GM12878 (cell line): ENCODE measurements around the gene FGD3. TPM values are rescaled to one million over a fixed set of nuclear protein-coding genes. Genes with fewer than 3 reads are reported as not detected.

ENCODE experiments used
- ATAC-seq: fragments of 200-7000 bp; cut with Tn5 transposase; 3 replicates; pipeline ENCODE4 v1.9.1; 2020; ENCODE audit warnings: mild to moderate bottlenecking, moderate library complexity
- BruUV-seq: library from RNA; stranded (reverse); fragments of 400-500 nt; replicated peaks from 2 replicates; lab custom pipeline; 2021; lab: Mats Ljungman, UMichigan
- CTCF ChIA-PET: fragments of 300-600 bp; sonication (Branson Sonifier 250); formaldehyde crosslinking; extraction: SDS; loops from one replicate; lab custom pipeline; 2021; ENCODE audit warnings: inconsistent platforms; lab: Yijun Ruan, JAX
- POLR2A ChIA-PET: fragments of 350-600 bp; formaldehyde crosslinking; extraction: SDS; loops from one replicate; lab custom pipeline; 2021; ENCODE audit warnings: inconsistent platforms; lab: Charles Lee
- RAD21 ChIA-PET: fragments of 300-600 bp; sonication (Branson Sonifier 250); formaldehyde crosslinking; loops from one replicate; lab custom pipeline; 2023; ENCODE audit warnings: antibody characterized with exemption; ENCODE audit not compliant: unreplicated experiment; lab: Charles Lee
- SMC1A ChIA-PET: fragments of 300-600 bp; sonication (Branson Sonifier 250); formaldehyde crosslinking; loops from one replicate; lab custom pipeline; 2023; ENCODE audit not compliant: unreplicated experiment, uncharacterized antibody; lab: Charles Lee
- DNase-seq: peaks from one replicate; pipeline ENCODE4 v3.0.0-alpha.2; 2011; ENCODE audit warnings: low read depth, low spot score
- FAIRE-seq: peaks from 3 replicates; lab custom pipeline; 2011; peaks lifted over from hg19 to GRCh38; lab: Jason Lieb, UNC
- H2AFZ ChIP-seq: 2 replicates; pipeline ENCODE4 v1.6.0; 2011; ENCODE audit warnings: low read depth, low read length, control low read depth; ENCODE audit not compliant: control insufficient read depth
- H3K27ac ChIP-seq: 2 replicates; pipeline ENCODE4 v1.5.1; 2011; ENCODE audit warnings: control low read depth; ENCODE audit not compliant: control insufficient read depth, insufficient read depth
- H3K27me3 ChIP-seq, 2 experiments: replicated peaks in 1 of 2; 2 replicates each; pipeline versions ENCODE4 v1.6.0 to v1.6.1; 2011; ENCODE audit warnings: low read length in 1 of 2; ENCODE audit not compliant: control insufficient read depth in 2 of 2, insufficient read depth in 2 of 2
- H3K36me3 ChIP-seq, 2 experiments: 2 replicates each; pipeline ENCODE4 v1.5.1; 2011; ENCODE audit warnings: low read length in 1 of 2; ENCODE audit not compliant: control insufficient read depth in 2 of 2, insufficient read depth in 2 of 2
- H3K4me1 ChIP-seq: 2 replicates; pipeline ENCODE4 v1.6.1; 2011; ENCODE audit warnings: mild to moderate bottlenecking, low read length, moderate library complexity, mixed read lengths; ENCODE audit not compliant: control insufficient read depth, insufficient read depth
- H3K4me2 ChIP-seq: 2 replicates; pipeline ENCODE4 v1.6.0; 2011; ENCODE audit warnings: control low read depth; ENCODE audit not compliant: control insufficient read depth, insufficient read depth
- H3K4me3 ChIP-seq: fragments of 200-600 bp; sonication (generic); 2 replicates; pipeline ENCODE4 v1.5.1; 2016
- H3K79me2 ChIP-seq: 2 replicates; pipeline ENCODE4 v1.6.0; 2011; ENCODE audit warnings: low read length; ENCODE audit not compliant: control insufficient read depth, insufficient read depth
- H3K9ac ChIP-seq: 2 replicates; pipeline ENCODE4 v1.8.0; 2011; ENCODE audit warnings: low read length, control low read depth, mixed read lengths; ENCODE audit not compliant: control insufficient read depth, insufficient read depth
- H3K9me3 ChIP-seq: replicated peaks from 3 replicates; pipeline ENCODE4 v1.5.1; 2011; ENCODE audit warnings: mild to moderate bottlenecking, low read length; ENCODE audit not compliant: control insufficient read depth, insufficient read depth
- H4K20me1 ChIP-seq: 2 replicates; pipeline ENCODE4 v1.6.0; 2011; ENCODE audit not compliant: control insufficient read depth, insufficient read depth
- CEBPZ ChIP-seq: fragments of 150-350 bp; IDR thresholded peaks from 2 replicates; pipeline ENCODE4 v1.6.1; 2016; ENCODE audit warnings: low read depth, low read length
- GABPA ChIP-seq: IDR thresholded peaks from 2 replicates; pipeline ENCODE4 v1.6.1; 2014; ENCODE audit warnings: antibody characterized with exemption, low read depth, mild to moderate bottlenecking, inconsistent platforms
- KAT2A ChIP-seq: conservative IDR thresholded peaks from 2 replicates; pipeline ENCODE4 v1.6.1; 2011; ENCODE audit warnings: low read depth, low read length; ENCODE audit not compliant: control insufficient read depth
- PAX8 ChIP-seq: fragments of 450-650 bp; IDR thresholded peaks from 2 replicates; pipeline ENCODE4 v1.6.1; 2017; ENCODE audit warnings: mild to moderate bottlenecking, moderate library complexity
- RAD21 ChIP-seq: IDR thresholded peaks from 2 replicates; pipeline ENCODE4 v1.6.1; 2011; ENCODE audit warnings: mild to moderate bottlenecking, low read depth, low read length, moderate library complexity; ENCODE audit not compliant: insufficient read depth
- TCF7 ChIP-seq: IDR thresholded peaks from 2 replicates; pipeline ENCODE4 v1.6.1; 2014; ENCODE audit warnings: antibody characterized with exemption, borderline replicate concordance
- WGBS: methylation state at CpG from one replicate; pipeline ENCODE4 v1.1.6; 2016; ENCODE audit warnings: low lambda C conversion rate; ENCODE audit not compliant: insufficient replicate concordance, insufficient coverage; ENCODE audit errors: missing lambda C conversion rate; 5-methylcytosine and 5-hydroxymethylcytosine counted together
- in situ Hi-C: fragments of 300-500 bp; cut with MboI; formaldehyde crosslinking; loops from 9 replicates; pipeline ENCODE4 v1.14.3; 2018; ENCODE audit warnings: mixed read lengths
- intact Hi-C: fragments of 100-400 bp; cut with micrococcal nuclease; formaldehyde crosslinking; loops from one replicate; pipeline ENCODE4 v1.14.2; 2022; ENCODE audit not compliant: unreplicated experiment
- polyA plus RNA-seq, 11 experiments: library from polyadenylated mRNA; depleted of rRNA in 4 of 11; unstranded in 6 of 11; stranded (reverse) in 5 of 11; fragments of >200 nt; fragmentation: Nextera tagmentation in 4 of 11; fragmentation: Illumina TruSeq in 1 of 11; extraction: Ambion mirVana in 4 of 11; extraction: Trizol in 1 of 11; gene quantifications; 1 replicate in 1 of 11; 2 replicates in 10 of 11; pipeline versions ENCODE4 v1.2.1 to v1.2.3, GENCODE V29; 2011 to 2016; ENCODE audit warnings: inconsistent platforms in 2 of 11, missing spikeins in 2 of 11, low read depth in 1 of 11
- total RNA-seq, 4 experiments: library from RNA; depleted of rRNA in 3 of 4; stranded (reverse); fragments of >200 nt in 3 of 4; fragmentation: Illumina TruSeq in 1 of 4; extraction: Trizol in 1 of 4; gene quantifications; 2 replicates each; pipeline versions ENCODE4 v1.2.1 to v1.2.3, GENCODE V29; 2013 to 2021
- TF ChIP-seq, protein P1 (sequence below), 3 experiments: IDR thresholded peaks in 2 of 3; conservative IDR thresholded peaks in 1 of 3; 2 replicates each; pipeline ENCODE4 v1.5.1; 2011; ENCODE audit warnings: low read depth in 3 of 3, low read length in 3 of 3, mild to moderate bottlenecking in 3 of 3, control low read depth in 2 of 3, moderate library complexity in 2 of 3, inconsistent platforms in 1 of 3, mixed read lengths in 1 of 3; ENCODE audit not compliant: control insufficient read depth in 2 of 3, insufficient read depth in 1 of 3; ENCODE audit errors: extremely low read depth in 1 of 3

FGD3 gene
- total and polyA plus RNA-seq, 10 of the 15 experiments (the other 5 are each of a cell fraction or from before 2014, with no cell fraction given), result 0.26 to 18.1 (median 12.4) TPM

DNA sequence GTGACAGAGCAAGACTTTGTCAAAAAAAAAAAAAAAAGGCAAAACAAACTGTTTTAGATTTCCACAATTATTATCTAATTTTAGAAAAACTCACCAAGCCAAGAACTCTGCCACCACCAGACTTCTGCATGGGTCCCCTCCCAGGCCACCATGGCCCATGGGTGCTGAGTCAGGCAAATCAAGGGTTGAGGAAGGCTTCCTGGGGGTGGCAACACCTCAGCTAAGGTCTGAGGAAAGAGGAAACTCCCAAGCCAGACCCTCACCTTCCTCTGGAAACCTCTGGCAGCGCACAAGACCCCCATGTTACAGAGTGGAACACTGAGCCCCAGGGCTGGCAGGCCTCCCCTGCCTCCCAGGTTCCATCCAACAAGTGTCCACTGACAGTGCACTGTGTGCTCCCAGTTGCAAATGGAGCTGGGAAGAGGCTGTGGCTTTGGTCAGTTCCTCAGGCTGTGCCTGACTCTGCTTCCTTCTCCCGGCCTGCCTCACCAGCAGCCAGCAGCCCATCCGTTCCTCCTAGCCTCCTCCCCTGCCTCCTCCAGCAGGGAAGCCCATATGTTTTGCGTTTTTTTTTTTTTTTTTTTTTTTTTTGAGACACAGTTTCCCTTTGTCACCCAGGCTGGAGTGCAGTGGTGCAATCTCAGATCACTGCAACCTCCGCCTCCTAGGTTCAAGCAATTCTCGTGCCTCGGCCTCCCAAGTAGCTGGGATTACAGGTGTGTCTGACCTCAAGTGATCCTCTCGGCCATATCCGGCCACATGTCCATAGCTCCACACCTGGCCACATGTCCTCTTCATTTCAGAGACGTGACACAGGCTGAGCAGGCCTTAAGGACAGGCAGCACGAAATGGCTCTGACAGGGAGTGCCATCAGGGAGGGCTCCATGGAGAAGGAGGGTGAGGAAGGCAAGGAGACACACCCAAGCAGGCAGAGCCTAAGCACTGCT is 107.7 kb downstream of the FGD3 start (continued):
- TF ChIP-seq CEBPZ (no peak), RAD21 (no peak)

- Histone ChIP-seq H3K9ac (no peak overlapping the region), H3K4me1 (peaks cover 35% of the 10 kb centered on the region), H3K9me3 (no peaks in the 10 kb centered on the region), H4K20me1 (no peaks in the 10 kb centered on the region), H2AFZ (no peak overlapping the region), H3K27me3 (no peaks in the 10 kb centered on the region), H3K4me3 (no peak overlapping the region), H3K4me2 (no peak overlapping the region), H3K79me2 (peaks cover 27% of the 10 kb centered on the region), H3K36me3 (no peaks in the 10 kb centered on the region), H3K27ac (no peak overlapping the region)
- DNase-seq, result no peak
- TF ChIP-seq TCF7, result no peak
- TF ChIP-seq, protein P1, sequence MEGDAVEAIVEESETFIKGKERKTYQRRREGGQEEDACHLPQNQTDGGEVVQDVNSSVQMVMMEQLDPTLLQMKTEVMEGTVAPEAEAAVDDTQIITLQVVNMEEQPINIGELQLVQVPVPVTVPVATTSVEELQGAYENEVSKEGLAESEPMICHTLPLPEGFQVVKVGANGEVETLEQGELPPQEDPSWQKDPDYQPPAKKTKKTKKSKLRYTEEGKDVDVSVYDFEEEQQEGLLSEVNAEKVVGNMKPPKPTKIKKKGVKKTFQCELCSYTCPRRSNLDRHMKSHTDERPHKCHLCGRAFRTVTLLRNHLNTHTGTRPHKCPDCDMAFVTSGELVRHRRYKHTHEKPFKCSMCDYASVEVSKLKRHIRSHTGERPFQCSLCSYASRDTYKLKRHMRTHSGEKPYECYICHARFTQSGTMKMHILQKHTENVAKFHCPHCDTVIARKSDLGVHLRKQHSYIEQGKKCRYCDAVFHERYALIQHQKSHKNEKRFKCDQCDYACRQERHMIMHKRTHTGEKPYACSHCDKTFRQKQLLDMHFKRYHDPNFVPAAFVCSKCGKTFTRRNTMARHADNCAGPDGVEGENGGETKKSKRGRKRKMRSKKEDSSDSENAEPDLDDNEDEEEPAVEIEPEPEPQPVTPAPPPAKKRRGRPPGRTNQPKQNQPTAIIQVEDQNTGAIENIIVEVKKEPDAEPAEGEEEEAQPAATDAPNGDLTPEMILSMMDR (IDR thresholded peaks at IDR 0.05 in 2 of 3, conservative IDR thresholded peaks at IDR 0.05 in 1 of 3; ENCODE audit: control insufficient read depth in 2 of 3, extremely low read depth in 1 of 3, insufficient read depth in 1 of 3, low read depth in 3 of 3, low read length in 3 of 3), result 0 out of 6 replicates have a peak, but pooled peaks of 1 of the 3 experiments have one; percentile 1
- TF ChIP-seq GABPA, result no peak
- no peak for TF ChIP-seq KAT2A
- no peak for TF ChIP-seq PAX8
- ChIA-PET POLR2A (interaction anchor here (0.7 to 1.4 kb wide), 6 partner anchors 10 to 92 kb away, joined by 3 to 5 read pairs (median 4); no protein-coding TSS in a partner anchor), RAD21 (interaction anchor here (0.7 to 1.4 kb wide), 2 partner anchors 28 to 51 kb away, joined by 3 read pairs; no protein-coding TSS in a partner anchor), CTCF (interaction anchor here (0.5 to 1.7 kb wide), 4 partner anchors 29 to 77 kb away, joined by 3 to 5 read pairs (median 4); no protein-coding TSS in a partner anchor), SMC1A (interaction anchor here (0.9 to 1.0 kb wide), 2 partner anchors 28 to 29 kb away, joined by 3 read pairs; no protein-coding TSS in a partner anchor)
- no TSS peak for BruUV-seq
- ATAC-seq, result no peak
- in situ Hi-C loops (no loop called here), intact Hi-C loops (loop anchor here (5.0 kb wide), 1 partner anchor 55 kb away; no protein-coding TSS in a partner anchor)
- FAIRE-seq, result no peak
- 93% methylated on average over 8 of the region's 8 CpGs for WGBS
Observed at GRCh38 chr9:93057042-93057702, 109.8 kb downstream of the FGD3 start.
